GM19043 (cell line): ENCODE measurements around the gene KEL.
"Not testable (repeated sequence)": the region's sequence is repeated elsewhere in the genome, so short reads cannot be mapped to it uniquely, and the experiment has no call there.

Experiments used
- ATAC-seq: cut with Tn5 transposase; IDR thresholded peaks from one replicate; pipeline ENCODE4 v1.9.1; 2021; ENCODE audit warnings: low read depth; ENCODE audit not compliant: unreplicated experiment

The KEL gene

GRCh38 chr7:142961973-142962926 is at the start of gene KEL:
KEL (minus strand) TSS chr7:142962363; CDS start chr7:142962206, 157 bp downstream.
- ATAC-seq: no peak

GRCh38 chr7:143008007-143008901 is 46.1 kb upstream of the KEL start:
- peak; percentile 87 for ATAC-seq

- no peak for ATAC-seq
Observed at GRCh38 chr7:143005632-143006260, 43.6 kb upstream of the KEL start.

- ATAC-seq: no peak
Observed at GRCh38 chr7:143003393-143004051, 41.4 kb upstream of the KEL start.

GRCh38 chr7:143002898-143003297 is 40.7 kb upstream of the KEL start:
- ATAC-seq: no peak

GRCh38 chr7:143002106-143002505 is 39.9 kb upstream of the KEL start:
- ATAC-seq: no peak

GRCh38 chr7:143000648-143001047 is 38.5 kb upstream of the KEL start:
- no peak for ATAC-seq

GRCh38 chr7:142999793-143000192 is 37.6 kb upstream of the KEL start:
- ATAC-seq: no peak

- ATAC-seq: no peak
Observed at GRCh38 chr7:142998966-142999365, 36.8 kb upstream of the KEL start.

GRCh38 chr7:142997456-142997989 is 35.4 kb upstream of the KEL start:
- no peak for ATAC-seq

GRCh38 chr7:142992427-142992826 is 30.3 kb upstream of the KEL start:
- no peak for ATAC-seq

- no peak for ATAC-seq
Observed at GRCh38 chr7:142984297-142984696, 22.1 kb upstream of the KEL start.

- ATAC-seq: no peak
Observed at GRCh38 chr7:142983825-142984224, 21.7 kb upstream of the KEL start.

GRCh38 chr7:142978402-142978801 is 16.2 kb upstream of the KEL start:
- not testable (repeated sequence) for ATAC-seq

GRCh38 chr7:142974626-142975025 is 12.5 kb upstream of the KEL start:
- no peak for ATAC-seq

GRCh38 chr7:142969183-142969582 is 7.0 kb upstream of the KEL start:
- ATAC-seq: no peak

GRCh38 chr7:142968229-142968628 is 6.1 kb upstream of the KEL start:
- ATAC-seq: no peak

GRCh38 chr7:142964502-142965246 is 2.5 kb upstream of the KEL start:
- ATAC-seq: peak; percentile 61

- no peak for ATAC-seq
Observed at GRCh38 chr7:142963993-142964392, 1.8 kb upstream of the KEL start.
